Neural progenitor cell (in vitro differentiated cells): ENCODE results near the gene GPNMB. TPM values are rescaled to one million over a fixed set of nuclear protein-coding genes. Genes with fewer than 3 reads are reported as not detected.
A peak's percentile ranks its signal among the peaks of the same experiment; 100 is the strongest.

Source experiments
- DNase-seq: peaks from one replicate; pipeline ENCODE4 v3.0.0-alpha.2; 2016; ENCODE audit warnings: low spot score
- H2AFZ ChIP-seq: fragments of 200-600 bp; sonication (generic); replicated peaks from 2 replicates; pipeline ENCODE4 v1.6.1; 2016; ENCODE audit warnings: antibody characterized with exemption
- H3F3A ChIP-seq: fragments of 200-600 bp; sonication (generic); 2 replicates; pipeline ENCODE4 v1.6.1; 2016; ENCODE audit warnings: antibody characterized with exemption, low read depth
- H3K27ac ChIP-seq: fragments of 200-600 bp; sonication (generic); 2 replicates; pipeline ENCODE4 v1.5.1; 2016; ENCODE audit warnings: mild to moderate bottlenecking
- H3K27me3 ChIP-seq: fragments of 200-600 bp; sonication (generic); 2 replicates; pipeline ENCODE4 v1.6.1; 2016; ENCODE audit warnings: mild to moderate bottlenecking, moderate library complexity
- H3K36me3 ChIP-seq: fragments of 200-600 bp; sonication (generic); 2 replicates; pipeline ENCODE4 v1.5.1; 2016
- H3K4me1 ChIP-seq: fragments of 200-600 bp; sonication (generic); 2 replicates; pipeline ENCODE4 v1.6.1; 2016; ENCODE audit warnings: mixed run types
- H3K4me2 ChIP-seq: fragments of 200-600 bp; sonication (generic); 2 replicates; pipeline ENCODE4 v1.6.1; 2016
- H3K4me3 ChIP-seq: fragments of 200-600 bp; sonication (generic); 2 replicates; pipeline ENCODE4 v1.5.1; 2016
- H3K79me2 ChIP-seq: fragments of 200-600 bp; sonication (generic); 2 replicates; pipeline ENCODE4 v1.6.1; 2016; ENCODE audit warnings: low read depth
- H3K9ac ChIP-seq: fragments of 200-600 bp; sonication (generic); 2 replicates; pipeline ENCODE4 v1.6.1; 2016
- H3K9me3 ChIP-seq: fragments of 200-600 bp; sonication (generic); 2 replicates; pipeline ENCODE4 v1.5.1; 2016; ENCODE audit warnings: low read depth
- H4K20me1 ChIP-seq: fragments of 200-600 bp; sonication (generic); 2 replicates; pipeline ENCODE4 v1.6.1; 2016; ENCODE audit warnings: low read depth
- H3K27ac Mint-ChIP-seq: 3 replicates; pipeline ENCODE4 v1.8.0; 2021; ENCODE audit warnings: mixed read lengths
- H3K27me3 Mint-ChIP-seq: 2 replicates; pipeline ENCODE4 v1.8.0; 2022; ENCODE audit warnings: low read depth, mild to moderate bottlenecking, inconsistent platforms, moderate library complexity, mixed read lengths; ENCODE audit not compliant: insufficient read depth
- H3K36me3 Mint-ChIP-seq: 3 replicates; pipeline ENCODE4 v1.8.0; 2021; ENCODE audit warnings: mixed read lengths
- H3K4me1 Mint-ChIP-seq: 3 replicates; pipeline ENCODE4 v1.8.0; 2021; ENCODE audit warnings: mixed read lengths
- H3K4me3 Mint-ChIP-seq: 3 replicates; pipeline ENCODE4 v1.8.0; 2021; ENCODE audit warnings: mild to moderate bottlenecking, moderate library complexity, mixed read lengths
- H3K9me3 Mint-ChIP-seq: 3 replicates; pipeline ENCODE4 v1.8.0; 2020; ENCODE audit warnings: mixed read lengths
- CTCF ChIP-seq: fragments of 200-600 bp; sonication (generic); IDR thresholded peaks from 2 replicates; pipeline ENCODE4 v1.5.1; 2017; ENCODE audit warnings: antibody characterized with exemption, mild to moderate bottlenecking
- EZH2 ChIP-seq: fragments of 200-600 bp; sonication (generic); IDR thresholded peaks from 2 replicates; pipeline ENCODE4 v1.6.1; 2017; ENCODE audit warnings: antibody characterized with exemption, mild to moderate bottlenecking, moderate library complexity
- EZH2phosphoT487 ChIP-seq: fragments of 200-600 bp; sonication (generic); IDR thresholded peaks from 2 replicates; pipeline ENCODE4 v1.6.1; 2017; ENCODE audit warnings: antibody characterized with exemption
- total RNA-seq: library from RNA; depleted of rRNA; stranded (reverse); fragments of >200 nt; gene quantifications from 2 replicates; pipeline ENCODE4 v1.2.3, GENCODE V29; 2015; ENCODE audit warnings: low replicate concordance

Gene GPNMB
- total RNA-seq, 1 donor from 2014 or later, result not detected

GRCh38 chr7:23228412-23228811 lies 18.2 kb upstream of the GPNMB start:
- peaks cover 2% of the 10 kb centered on the region for H3K36me3 Mint-ChIP-seq

GRCh38 chr7:23230641-23231101 lies 15.9 kb upstream of the GPNMB start:
- TF ChIP-seq EZH2 (no peak), CTCF (no peak), EZH2phosphoT487 (no peak)
- Histone ChIP-seq H3K27me3 (no peaks in the 10 kb centered on the region), H3K9me3 (no peaks in the 10 kb centered on the region), H4K20me1 (no peaks in the 10 kb centered on the region), H3K79me2 (no peaks in the 10 kb centered on the region), H3K4me1 (peaks cover 6% of the 10 kb centered on the region), H2AFZ (no peak overlapping the region), H3K9ac (no peak overlapping the region), H3F3A (peaks cover 10% of the 10 kb centered on the region), H3K4me2 (peak overlapping the region; percentile 4), H3K36me3 (no peaks in the 10 kb centered on the region), H3K27ac (no peak overlapping the region), H3K4me3 (no peak overlapping the region)
- peaks cover 5% of the 10 kb centered on the region for H3K9me3 Mint-ChIP-seq
- DNase-seq, result no peak
- H3K4me1 Mint-ChIP-seq, result peaks cover 13% of the 10 kb centered on the region
- peak overlapping the region; percentile 69 for H3K27ac Mint-ChIP-seq
- H3K36me3 Mint-ChIP-seq, result peaks cover 2% of the 10 kb centered on the region
- no peak overlapping the region for H3K4me3 Mint-ChIP-seq
- H3K27me3 Mint-ChIP-seq, result peaks cover 5% of the 10 kb centered on the region

More at GRCh38 chr7:23228412-23228811, 18.2 kb upstream of the GPNMB start:
- Mint-ChIP-seq H3K27ac (no peak overlapping the region), H3K4me1 (peaks cover 16% of the 10 kb centered on the region), H3K9me3 (peaks cover 5% of the 10 kb centered on the region), H3K27me3 (peaks cover 5% of the 10 kb centered on the region), H3K4me3 (no peak overlapping the region)
- Histone ChIP-seq H3K36me3 (no peaks in the 10 kb centered on the region), H3F3A (peaks cover 10% of the 10 kb centered on the region), H4K20me1 (no peaks in the 10 kb centered on the region), H3K79me2 (no peaks in the 10 kb centered on the region), H2AFZ (no peak overlapping the region), H3K4me2 (no peak overlapping the region), H3K27me3 (no peaks in the 10 kb centered on the region), H3K4me3 (no peak overlapping the region), H3K27ac (no peak overlapping the region), H3K4me1 (peaks cover 6% of the 10 kb centered on the region), H3K9ac (no peak overlapping the region), H3K9me3 (no peaks in the 10 kb centered on the region)
- TF ChIP-seq EZH2, result no peak
- TF ChIP-seq EZH2phosphoT487, result no peak
- TF ChIP-seq CTCF, result no peak
- DNase-seq, result no peak

GRCh38 chr7:23232966-23233365 lies 13.6 kb upstream of the GPNMB start:
- H3K36me3 ChIP-seq, result no peaks in the 10 kb centered on the region
- H2AFZ ChIP-seq, result no peak overlapping the region
- H3K79me2 ChIP-seq, result no peaks in the 10 kb centered on the region
- peaks cover 6% of the 10 kb centered on the region for H3K4me1 ChIP-seq
- no peak for TF ChIP-seq EZH2
- TF ChIP-seq CTCF, result no peak
- TF ChIP-seq EZH2phosphoT487, result no peak
- peaks cover 1% of the 10 kb centered on the region for H3K36me3 Mint-ChIP-seq
- no peak overlapping the region for H3K4me3 ChIP-seq
- no peak overlapping the region for H3K27ac Mint-ChIP-seq
- no peaks in the 10 kb centered on the region for H3K27me3 ChIP-seq
- no peaks in the 10 kb centered on the region for H4K20me1 ChIP-seq
- H3K9me3 Mint-ChIP-seq, result peaks cover 4% of the 10 kb centered on the region
- no peaks in the 10 kb centered on the region for H3K9me3 ChIP-seq
- H3K9ac ChIP-seq, result no peak overlapping the region
- peak overlapping the region; percentile 38 for H3K4me3 Mint-ChIP-seq
- no peak overlapping the region for H3K4me2 ChIP-seq
- H3K4me1 Mint-ChIP-seq, result peaks cover 13% of the 10 kb centered on the region
- peaks cover 10% of the 10 kb centered on the region for H3F3A ChIP-seq
- peaks cover 1% of the 10 kb centered on the region for H3K27me3 Mint-ChIP-seq
- DNase-seq, result no peak
- H3K27ac ChIP-seq, result no peak overlapping the region
